A549 (cell line): ENCODE data around the gene FUBP1. TPM values are rescaled to one million over a fixed set of nuclear protein-coding genes. Genes with fewer than 3 reads are reported as not detected.

Experiments used
- ATAC-seq, 2 experiments: fragments of 200-7000 bp in 1 of 2; fragments of >200 bp in 1 of 2; cut with Nextera tagmentation in 1 of 2; cut with Tn5 transposase in 1 of 2; 3 replicates each; pipeline versions ENCODE4 v1.8.0 to v1.9.1; 2018 to 2020; ENCODE audit warnings: mild to moderate bottlenecking in 1 of 2, moderate library complexity in 1 of 2
- CTCF ChIA-PET: fragments of 300-600 bp; sonication (Branson Sonifier 250); formaldehyde crosslinking; extraction: SDS; loops from one replicate; lab custom pipeline; 2021; ENCODE audit warnings: antibody characterized with exemption, inconsistent platforms; lab: Yijun Ruan, JAX
- POLR2A ChIA-PET: fragments of 350-600 bp; formaldehyde crosslinking; extraction: SDS; loops from one replicate; lab custom pipeline; 2021; ENCODE audit warnings: antibody characterized with exemption, inconsistent platforms; lab: Yijun Ruan, JAX
- DNase-seq, 2 experiments: peaks; one replicate each; pipeline versions ENCODE4 v3.0.0 to v3.0.0-alpha.2; 2011 to 2016; ENCODE audit warnings: low read depth in 1 of 2, low spot score in 1 of 2
- FAIRE-seq: peaks from 2 replicates; lab custom pipeline; 2011; peaks lifted over from hg19 to GRCh38; lab: Jason Lieb, UNC
- H3K27ac ChIP-seq, 2 experiments: fragments of >200 bp; sonication (Bioruptor Twin); formaldehyde crosslinking; 3 replicates each; pipeline ENCODE4 v1.5.1; 2016 to 2017
- H3K4me1 ChIP-seq: fragments of >200 bp; sonication (Bioruptor Twin); formaldehyde crosslinking; 3 replicates; pipeline ENCODE4 v1.6.1; 2016
- H3K4me2 ChIP-seq: fragments of >200 bp; sonication (Bioruptor Twin); formaldehyde crosslinking; 3 replicates; pipeline ENCODE4 v1.6.1; 2016
- H3K4me3 ChIP-seq: fragments of >200 bp; sonication (Bioruptor Twin); formaldehyde crosslinking; 3 replicates; pipeline ENCODE4 v1.5.1; 2016
- H3K9me3 ChIP-seq: fragments of >200 bp; sonication (Bioruptor Twin); formaldehyde crosslinking; 3 replicates; pipeline ENCODE4 v1.6.1; 2016
- FOSL2 ChIP-seq, 2 experiments: fragments of 450-650 bp in 1 of 2; fragments of >200 bp in 1 of 2; sonication (Bioruptor Twin) in 1 of 2; formaldehyde crosslinking; IDR thresholded peaks; 2 replicates each; pipeline versions ENCODE4 v1.5.0 to v1.6.1; 2016 to 2020; ENCODE audit warnings: mild to moderate bottlenecking in 1 of 2, moderate library complexity in 1 of 2
- JUN ChIP-seq, 2 experiments: fragments of >200 bp; sonication (Bioruptor Twin); formaldehyde crosslinking; IDR thresholded peaks; 2 replicates in 1 of 2; 3 replicates in 1 of 2; pipeline ENCODE4 v1.6.1; 2016 to 2017
- KDM1A ChIP-seq: fragments of 200-600 bp; sonication (generic); IDR thresholded peaks from 2 replicates; pipeline ENCODE4 v1.6.1; 2016; ENCODE audit warnings: low read depth, mild to moderate bottlenecking
- MAFK ChIP-seq: fragments of 450-650 bp; IDR thresholded peaks from 2 replicates; pipeline ENCODE4 v1.6.1; 2014; ENCODE audit not compliant: partially characterized antibody
- MAX ChIP-seq: IDR thresholded peaks from 2 replicates; pipeline ENCODE4 v1.6.1; 2012
- PBX3 ChIP-seq: IDR thresholded peaks from 2 replicates; pipeline ENCODE4 v1.6.1; 2012
- REST ChIP-seq: fragments of 200-600 bp; sonication (generic); IDR thresholded peaks from 2 replicates; pipeline ENCODE4 v1.6.1; 2016; ENCODE audit warnings: antibody characterized with exemption, mild to moderate bottlenecking, moderate library complexity
- TFCP2L1 ChIP-seq: fragments of 250-450 bp; sonication (Bioruptor Pico); IDR thresholded peaks from 2 replicates; pipeline ENCODE4 v1.5.0; 2021; ENCODE audit warnings: mild to moderate bottlenecking
- TP53 ChIP-seq: fragments of 250-450 bp; sonication (Bioruptor Pico); IDR thresholded peaks from 2 replicates; pipeline ENCODE4 v1.5.0; 2021; ENCODE audit warnings: mild to moderate bottlenecking, moderate library complexity
- ZNF302 ChIP-seq: fragments of 250-450 bp; sonication (Bioruptor Pico); IDR thresholded peaks from 2 replicates; pipeline ENCODE4 v1.9.0; 2021; ENCODE audit warnings: inconsistent platforms, mild to moderate bottlenecking, moderate library complexity
- ZSCAN20 ChIP-seq: fragments of 250-450 bp; sonication (Bioruptor Pico); IDR thresholded peaks from 2 replicates; pipeline ENCODE4 v1.8.0; 2022; ENCODE audit warnings: mild to moderate bottlenecking, moderate library complexity
- WGBS: methylation state at CpG from one replicate; pipeline ENCODE4 v1.1.6; 2017; ENCODE audit errors: missing lambda C conversion rate; 5-methylcytosine and 5-hydroxymethylcytosine counted together
- polyA plus RNA-seq, 4 experiments: library from polyadenylated mRNA; depleted of rRNA in 3 of 4; stranded (reverse); fragments of >200 nt; fragmentation: RNase III in 1 of 4; extraction: RNeasy Plus Mini Kit Qiagen cat#74134 plus additional on column Dnase treatment in 1 of 4; gene quantifications; 2 replicates in 3 of 4; 3 replicates in 1 of 4; pipeline ENCODE4 v1.2.3, GENCODE V29; 2011 to 2017

The FUBP1 gene
- polyA plus RNA-seq, 2 of the 4 experiments (the other 2 are of a cell fraction), result 128 to 183 TPM

GRCh38 chr1:77994117-77994705 is 15.3 kb upstream of the FUBP1 start (continued):
- TF ChIP-seq ZSCAN20 (no peak), FOSL2 (IDR thresholded peaks at IDR 0.05) (no peak), FOSL2 (CRISPR knock-in tag; IDR thresholded peaks at IDR 0.05) (no peak)

- ChIA-PET CTCF (interaction anchor here (1.4 kb wide), 1 partner anchor 12 kb away, joined by 4 read pairs; no protein-coding TSS in a partner anchor), POLR2A (interaction anchor here (1.0 kb wide), 2 partner anchors 10 to 13 kb away, joined by 3 read pairs; partner anchors contain the start of gene DNAJB4)
- Histone ChIP-seq H3K27ac (no peak overlapping the region), H3K4me2 (0 out of 3 replicates have a peak overlapping the region, but pooled peaks have one; percentile 6), H3K4me3 (no peak overlapping the region), H3K9me3 (no peaks in the 10 kb centered on the region), H3K4me1 (peaks cover 11% of the 10 kb centered on the region)
- DNase-seq (no peak), ATAC-seq (no peak), FAIRE-seq (no peak)
- TF ChIP-seq ZNF302 (CRISPR knock-in tag) (no peak), FOSL2 (IDR thresholded peaks at IDR 0.05) (no peak), FOSL2 (CRISPR knock-in tag; IDR thresholded peaks at IDR 0.05) (peak; percentile 42; the same call in 1 of the 2 replicates)
These were observed 12.8 kb upstream of the FUBP1 start for GRCh38 chr1:77991638-77992037.

- peaks cover 20% of the 10 kb centered on the region for H3K4me1 ChIP-seq
- H3K4me2 ChIP-seq, result no peak overlapping the region
- H3K4me3 ChIP-seq, result no peak overlapping the region
- CTCF ChIA-PET, result interaction anchor here (1.4 kb wide), 1 partner anchor 13 kb away, joined by 4 read pairs; no protein-coding TSS in a partner anchor
- POLR2A ChIA-PET, result interaction anchor here (0.7 to 1.0 kb wide), 2 partner anchors 9 to 12 kb away, joined by 3 read pairs; partner anchors contain the start of gene FUBP1
- 89% methylated on average over 3 of the region's 3 CpGs for WGBS
- TF ChIP-seq JUN (IDR thresholded peaks at IDR 0.05) (no peak), KDM1A (no peak)
- no peak for ATAC-seq
- H3K27ac ChIP-seq, result no peak overlapping the region
- no peaks in the 10 kb centered on the region for H3K9me3 ChIP-seq
- DNase-seq, result no peak
- FAIRE-seq, result no peak
These were observed 11.8 kb upstream of the FUBP1 start for GRCh38 chr1:77990629-77991204.

GRCh38 chr1:77989744-77990143 is 10.9 kb upstream of the FUBP1 start:
- no peak for FAIRE-seq
- H3K9me3 ChIP-seq, result no peaks in the 10 kb centered on the region
- no peak for TF ChIP-seq REST
- no peak for TF ChIP-seq PBX3
- no peak for TF ChIP-seq KDM1A
- no peak for TF ChIP-seq MAFK
- TF ChIP-seq MAX, result no peak
- TF ChIP-seq TP53 (CRISPR knock-in tag), result no peak
- TF ChIP-seq TFCP2L1 (CRISPR knock-in tag), result no peak
- no peak overlapping the region for H3K4me3 ChIP-seq
- H3K27ac ChIP-seq, result no peak overlapping the region
- CTCF ChIA-PET, result no interaction called here
- peaks cover 28% of the 10 kb centered on the region for H3K4me1 ChIP-seq
- POLR2A ChIA-PET, result interaction anchor here (0.7 kb wide), 1 partner anchor 11 kb away, joined by 3 read pairs; the partner anchor contains the start of gene FUBP1
- WGBS, result 73% methylated on average over 2 of the region's 2 CpGs
- no peak overlapping the region for H3K4me2 ChIP-seq
- no peak for ATAC-seq
- no peak for DNase-seq
